Uterus (tissue), 2 donors: Measurements from ENCODE around the gene PSMD13.

ENCODE experiments used
- CTCF ChIP-seq, 4 experiments: fragments of 200-600 bp in 2 of 4; fragments of 450-650 bp in 2 of 4; sonication (generic) in 2 of 4; IDR thresholded peaks; one replicate each; pipeline ENCODE4 v1.5.1; 2016 to 2019; ENCODE audit warnings: antibody characterized with exemption in 4 of 4, mild to moderate bottlenecking in 2 of 4, moderate library complexity in 1 of 4
- POLR2A ChIP-seq, 2 donors: fragments of 450-650 bp; IDR thresholded peaks; one replicate each; pipeline ENCODE4 v1.6.1; 2016; ENCODE audit warnings: antibody characterized with exemption in 2 of 2, mild to moderate bottlenecking in 1 of 2, moderate library complexity in 1 of 2

GRCh38 chr11:297586-298405 lies 61.0 kb downstream of the PSMD13 start:
- TF ChIP-seq CTCF (IDR thresholded peaks at IDR 0.05), result no peak
- no peak for TF ChIP-seq POLR2A (IDR thresholded peaks at IDR 0.05)
